HL-60 (cell line): ENCODE data around the gene TJP1.

Source experiments
- DNase-seq, 2 experiments: peaks; one replicate each; pipeline ENCODE4 v3.0.0-alpha.2; 2010 to 2020; ENCODE audit warnings: low read depth in 1 of 2, low spot score in 1 of 2
- H3K27ac ChIP-seq: fragments of 250-450 bp; sonication (Bioruptor Pico); replicated peaks from 2 replicates; pipeline ENCODE4 v1.5.1; 2020; ENCODE audit warnings: mild to moderate bottlenecking, moderate library complexity
- H3K27me3 ChIP-seq: fragments of 250-450 bp; sonication (Bioruptor Pico); 2 replicates; pipeline ENCODE4 v1.5.1; 2021; ENCODE audit warnings: mild to moderate bottlenecking, moderate library complexity; ENCODE audit not compliant: insufficient read depth, poor library complexity, severe bottlenecking
- H3K4me3 ChIP-seq: replicated peaks from 2 replicates; pipeline ENCODE4 v1.5.1; 2011; ENCODE audit warnings: mild to moderate bottlenecking, control low read depth, low read length; ENCODE audit not compliant: insufficient read depth
- GABPA ChIP-seq: IDR thresholded peaks from 2 replicates; pipeline ENCODE4 v1.6.1; 2012; ENCODE audit warnings: low read depth
- POLR2AphosphoS5 ChIP-seq: IDR thresholded peaks from 2 replicates; pipeline ENCODE4 v1.6.1; 2012; ENCODE audit warnings: low read depth
- SPI1 ChIP-seq: IDR thresholded peaks from 2 replicates; pipeline ENCODE4 v1.6.1; 2012; ENCODE audit warnings: low read depth, mild to moderate bottlenecking, borderline replicate concordance
- TF ChIP-seq, protein P1 (sequence below): IDR thresholded peaks from one replicate; pipeline ENCODE4 v1.5.1; 2011; ENCODE audit warnings: low read length, control low read depth, inconsistent platforms; ENCODE audit not compliant: insufficient read depth
- TF ChIP-seq, protein P2 (sequence below): IDR thresholded peaks from 2 replicates; pipeline ENCODE4 v1.6.1; 2012; ENCODE audit warnings: low read depth; ENCODE audit not compliant: insufficient replicate concordance

TJP1 gene

DNA sequence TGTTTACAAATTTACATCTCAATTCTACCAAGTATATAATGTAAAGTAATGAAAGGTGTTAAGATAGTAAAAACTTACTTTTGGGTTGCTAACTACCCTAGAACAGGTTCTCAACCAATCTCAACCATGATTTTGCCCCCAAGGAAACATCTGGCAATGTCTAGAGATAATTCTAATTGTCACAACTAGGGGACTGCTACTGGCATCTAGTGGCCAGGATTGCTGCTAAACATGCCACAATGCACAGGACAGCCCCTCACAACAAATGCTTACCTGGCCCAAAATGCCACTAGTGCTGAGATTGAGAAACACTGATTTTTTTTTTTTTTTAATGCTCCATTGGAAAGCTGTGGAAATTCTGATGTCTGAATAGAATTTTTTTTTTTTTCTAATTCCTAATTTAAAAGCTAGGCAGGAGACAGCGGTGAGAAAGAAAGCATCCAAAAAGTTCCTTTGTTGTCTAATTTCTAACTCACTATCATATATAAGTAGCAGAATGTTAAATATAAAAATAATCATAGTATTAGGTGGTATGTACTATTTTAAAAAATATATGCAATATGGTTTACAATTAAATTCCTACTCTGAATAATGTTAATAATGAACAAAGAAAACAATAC is 81.5 kb downstream of the TJP1 start:
- TF ChIP-seq, protein P1, sequence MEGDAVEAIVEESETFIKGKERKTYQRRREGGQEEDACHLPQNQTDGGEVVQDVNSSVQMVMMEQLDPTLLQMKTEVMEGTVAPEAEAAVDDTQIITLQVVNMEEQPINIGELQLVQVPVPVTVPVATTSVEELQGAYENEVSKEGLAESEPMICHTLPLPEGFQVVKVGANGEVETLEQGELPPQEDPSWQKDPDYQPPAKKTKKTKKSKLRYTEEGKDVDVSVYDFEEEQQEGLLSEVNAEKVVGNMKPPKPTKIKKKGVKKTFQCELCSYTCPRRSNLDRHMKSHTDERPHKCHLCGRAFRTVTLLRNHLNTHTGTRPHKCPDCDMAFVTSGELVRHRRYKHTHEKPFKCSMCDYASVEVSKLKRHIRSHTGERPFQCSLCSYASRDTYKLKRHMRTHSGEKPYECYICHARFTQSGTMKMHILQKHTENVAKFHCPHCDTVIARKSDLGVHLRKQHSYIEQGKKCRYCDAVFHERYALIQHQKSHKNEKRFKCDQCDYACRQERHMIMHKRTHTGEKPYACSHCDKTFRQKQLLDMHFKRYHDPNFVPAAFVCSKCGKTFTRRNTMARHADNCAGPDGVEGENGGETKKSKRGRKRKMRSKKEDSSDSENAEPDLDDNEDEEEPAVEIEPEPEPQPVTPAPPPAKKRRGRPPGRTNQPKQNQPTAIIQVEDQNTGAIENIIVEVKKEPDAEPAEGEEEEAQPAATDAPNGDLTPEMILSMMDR = no peak
- TF ChIP-seq, protein P2, sequence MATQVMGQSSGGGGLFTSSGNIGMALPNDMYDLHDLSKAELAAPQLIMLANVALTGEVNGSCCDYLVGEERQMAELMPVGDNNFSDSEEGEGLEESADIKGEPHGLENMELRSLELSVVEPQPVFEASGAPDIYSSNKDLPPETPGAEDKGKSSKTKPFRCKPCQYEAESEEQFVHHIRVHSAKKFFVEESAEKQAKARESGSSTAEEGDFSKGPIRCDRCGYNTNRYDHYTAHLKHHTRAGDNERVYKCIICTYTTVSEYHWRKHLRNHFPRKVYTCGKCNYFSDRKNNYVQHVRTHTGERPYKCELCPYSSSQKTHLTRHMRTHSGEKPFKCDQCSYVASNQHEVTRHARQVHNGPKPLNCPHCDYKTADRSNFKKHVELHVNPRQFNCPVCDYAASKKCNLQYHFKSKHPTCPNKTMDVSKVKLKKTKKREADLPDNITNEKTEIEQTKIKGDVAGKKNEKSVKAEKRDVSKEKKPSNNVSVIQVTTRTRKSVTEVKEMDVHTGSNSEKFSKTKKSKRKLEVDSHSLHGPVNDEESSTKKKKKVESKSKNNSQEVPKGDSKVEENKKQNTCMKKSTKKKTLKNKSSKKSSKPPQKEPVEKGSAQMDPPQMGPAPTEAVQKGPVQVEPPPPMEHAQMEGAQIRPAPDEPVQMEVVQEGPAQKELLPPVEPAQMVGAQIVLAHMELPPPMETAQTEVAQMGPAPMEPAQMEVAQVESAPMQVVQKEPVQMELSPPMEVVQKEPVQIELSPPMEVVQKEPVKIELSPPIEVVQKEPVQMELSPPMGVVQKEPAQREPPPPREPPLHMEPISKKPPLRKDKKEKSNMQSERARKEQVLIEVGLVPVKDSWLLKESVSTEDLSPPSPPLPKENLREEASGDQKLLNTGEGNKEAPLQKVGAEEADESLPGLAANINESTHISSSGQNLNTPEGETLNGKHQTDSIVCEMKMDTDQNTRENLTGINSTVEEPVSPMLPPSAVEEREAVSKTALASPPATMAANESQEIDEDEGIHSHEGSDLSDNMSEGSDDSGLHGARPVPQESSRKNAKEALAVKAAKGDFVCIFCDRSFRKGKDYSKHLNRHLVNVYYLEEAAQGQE = no peak
- TF ChIP-seq SPI1 = no peak
- no peak for TF ChIP-seq GABPA
- TF ChIP-seq POLR2AphosphoS5 = no peak
- Histone ChIP-seq H3K27me3 (no peaks in the 10 kb centered on the region), H3K27ac (no peak overlapping the region), H3K4me3 (no peak overlapping the region)
- no peak for DNase-seq

DNA sequence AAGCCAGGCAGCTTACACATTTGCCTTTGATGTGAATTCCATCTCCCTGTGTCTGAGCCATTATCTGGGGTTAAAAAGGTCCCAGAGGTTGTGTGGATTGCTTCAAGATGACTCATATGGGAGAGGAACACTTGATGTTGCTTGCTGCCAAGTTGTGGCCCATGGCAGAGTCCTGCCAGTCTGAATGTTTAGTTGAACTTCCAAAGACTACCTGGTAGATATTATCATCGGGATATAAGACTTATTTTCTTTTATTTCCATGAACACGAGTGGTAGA is 85.6 kb downstream of the TJP1 start:
- Histone ChIP-seq H3K4me3 (no peak overlapping the region), H3K27ac (no peak overlapping the region), H3K27me3 (no peaks in the 10 kb centered on the region)
- DNase-seq = no peak
- no peak for TF ChIP-seq POLR2AphosphoS5
- TF ChIP-seq, protein P1 = no peak
- TF ChIP-seq SPI1 = no peak
- TF ChIP-seq GABPA = no peak
- TF ChIP-seq, protein P2 = no peak

DNA sequence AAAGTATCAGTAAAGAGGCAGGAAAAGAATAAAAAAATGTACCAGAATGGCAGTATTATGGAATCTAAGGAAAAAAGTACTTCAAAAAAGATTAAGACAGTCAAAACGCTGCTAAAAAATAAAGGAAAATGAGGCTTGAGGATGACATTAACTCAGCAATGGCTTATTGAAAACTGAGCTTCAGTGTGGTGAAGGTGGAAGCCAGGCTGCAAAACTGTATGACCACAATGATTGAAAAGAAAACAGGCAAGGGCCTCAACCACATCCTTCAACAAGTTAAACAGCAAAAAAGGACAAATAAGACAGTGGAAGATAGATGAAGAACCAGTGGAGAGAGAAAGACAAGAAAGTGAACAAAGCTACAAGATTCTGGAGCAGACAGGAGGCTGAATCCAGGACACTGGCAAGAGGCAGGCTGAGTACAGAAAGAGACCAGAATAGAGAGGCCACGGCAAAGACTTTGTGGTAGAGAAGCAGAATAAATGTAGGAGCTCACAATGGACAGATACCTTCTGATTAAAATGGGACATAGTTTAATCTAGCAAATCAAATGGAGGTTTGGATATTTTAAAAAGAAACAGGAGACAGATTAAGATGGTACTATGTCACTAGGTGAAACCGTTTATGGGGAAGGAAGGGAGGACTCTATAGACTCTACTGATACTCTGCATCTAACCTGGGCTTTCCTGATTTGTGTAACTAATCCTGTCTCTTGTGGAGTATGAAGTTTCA is 86.1 kb downstream of the TJP1 start:
- Histone ChIP-seq H3K27me3 (no peaks in the 10 kb centered on the region), H3K4me3 (no peak overlapping the region), H3K27ac (no peak overlapping the region)
- no peak for DNase-seq
- TF ChIP-seq, protein P1 = no peak
- TF ChIP-seq SPI1 (no peak), GABPA (no peak)
